Upper lobe of right lung (tissue), 1 donor: ENCODE measurements around the gene LEMD3. TPM values are rescaled to one million over a fixed set of nuclear protein-coding genes. Genes with fewer than 3 reads are reported as not detected.

Experiments used
- ATAC-seq: fragments of 200-7000 bp; cut with Tn5 transposase; one replicate; pipeline ENCODE4 v1.9.1; 2020; ENCODE audit warnings: mild to moderate bottlenecking, moderate library complexity
- DNase-seq: peaks from one replicate; pipeline ENCODE4 v3.0.0-alpha.2; 2020
- H3K27ac ChIP-seq: fragments of 200-600 bp; one replicate; pipeline ENCODE4 v1.8.0; 2022
- H3K27me3 ChIP-seq: fragments of 200-600 bp; one replicate; pipeline ENCODE4 v1.8.0; 2022; ENCODE audit warnings: mild to moderate bottlenecking
- H3K36me3 ChIP-seq: fragments of 200-600 bp; one replicate; pipeline ENCODE4 v1.8.0; 2022
- H3K4me1 ChIP-seq: fragments of 200-600 bp; one replicate; pipeline ENCODE4 v1.8.0; 2022
- H3K4me3 ChIP-seq: fragments of 200-600 bp; one replicate; pipeline ENCODE4 v1.8.0; 2022; ENCODE audit warnings: mild to moderate bottlenecking
- H3K9me3 ChIP-seq: fragments of 200-600 bp; one replicate; pipeline ENCODE4 v1.8.0; 2022
- CTCF ChIP-seq: fragments of 200-600 bp; IDR thresholded peaks from one replicate; pipeline ENCODE4 v1.8.0; 2022; ENCODE audit warnings: antibody characterized with exemption
- intact Hi-C: fragments of 100-400 bp; cut with DNase I; formaldehyde crosslinking; loops from one replicate; pipeline ENCODE4 v1.11.0; 2022
- total RNA-seq: library from RNA; stranded (reverse); fragmentation: NEBNext Ultra II Directional; extraction: Animal tissue kit (Norgen Biotek cat#: 25700); gene quantifications from one replicate; pipeline ENCODE4 v1.2.1, GENCODE V29; 2021
- donor health status: DM: no; HTN: yes; CAD: no; lungs with severe emphysema.

LEMD3 gene
- total RNA-seq, 1 donor from 2014 or later, result 33.1 TPM

GRCh38 chr12:65208964-65209654 is 39.7 kb downstream of the LEMD3 start:
- DNase-seq, result no peak
- H3K27me3 ChIP-seq, result no peaks in the 10 kb centered on the region
- ATAC-seq, result no peak
- no peaks in the 10 kb centered on the region for H3K36me3 ChIP-seq
- no peaks in the 10 kb centered on the region for H3K9me3 ChIP-seq
- H3K27ac ChIP-seq, result no peak overlapping the region
- no peak for TF ChIP-seq CTCF
- intact Hi-C loops, result no loop called here
- peaks cover 5% of the 10 kb centered on the region for H3K4me1 ChIP-seq
- H3K4me3 ChIP-seq, result no peak overlapping the region

- intact Hi-C loops, result no loop called here
- no peak for ATAC-seq
- Histone ChIP-seq H3K27ac (no peak overlapping the region), H3K36me3 (no peaks in the 10 kb centered on the region), H3K4me1 (peaks cover 5% of the 10 kb centered on the region), H3K9me3 (no peaks in the 10 kb centered on the region), H3K27me3 (no peaks in the 10 kb centered on the region), H3K4me3 (no peak overlapping the region)
- no peak for DNase-seq
- TF ChIP-seq CTCF, result no peak
Measured at GRCh38 chr12:65209655-65210043, 40.3 kb downstream of the LEMD3 start.

- TF ChIP-seq CTCF, result no peak
- intact Hi-C loops, result no loop called here
- DNase-seq, result no peak
- no peaks in the 10 kb centered on the region for H3K27me3 ChIP-seq
- H3K4me1 ChIP-seq, result no peaks in the 10 kb centered on the region
- no peak overlapping the region for H3K4me3 ChIP-seq
- H3K27ac ChIP-seq, result no peak overlapping the region
- peaks cover 14% of the 10 kb centered on the region for H3K9me3 ChIP-seq
- H3K36me3 ChIP-seq, result peaks cover 11% of the 10 kb centered on the region
- no peak for ATAC-seq
Measured at GRCh38 chr12:65217086-65217485, 47.7 kb downstream of the LEMD3 start.

- ATAC-seq (no peak), DNase-seq (no peak)
- TF ChIP-seq CTCF, result no peak
- no peak overlapping the region for H3K4me3 ChIP-seq
- no peaks in the 10 kb centered on the region for H3K27me3 ChIP-seq
- H3K36me3 ChIP-seq, result peaks cover 11% of the 10 kb centered on the region
- intact Hi-C loops, result loop anchor here (10.0 kb wide), 1 partner anchor 326 kb away; no protein-coding TSS in a partner anchor
- peaks cover 14% of the 10 kb centered on the region for H3K9me3 ChIP-seq
- H3K4me1 ChIP-seq, result no peaks in the 10 kb centered on the region
- no peak overlapping the region for H3K27ac ChIP-seq
Measured at GRCh38 chr12:65220761-65221160, 51.4 kb downstream of the LEMD3 start.

- DNase-seq, result no peak
- Histone ChIP-seq H3K4me1 (no peaks in the 10 kb centered on the region), H3K27me3 (no peaks in the 10 kb centered on the region), H3K9me3 (peaks cover 4% of the 10 kb centered on the region), H3K27ac (no peak overlapping the region), H3K36me3 (no peaks in the 10 kb centered on the region), H3K4me3 (no peak overlapping the region)
- no peak for ATAC-seq
- no peak for TF ChIP-seq CTCF
- intact Hi-C loops, result loop anchor here (10.0 kb wide), 1 partner anchor 335 kb away; no protein-coding TSS in a partner anchor
Measured at GRCh38 chr12:65229441-65229840, 60.1 kb downstream of the LEMD3 start.
